Skin epidermis (tissue), 12 donors: Measurements from ENCODE around the gene TRPM5.

ENCODE experiments used
- H3K27ac ChIP-seq, 21 experiments: fragments of 200-600 bp; sonication (generic) in 11 of 21; one replicate each; pipeline ENCODE4 v1.5.0; 2020; ENCODE audit warnings: mild to moderate bottlenecking in 3 of 21, inconsistent platforms in 2 of 21, moderate library complexity in 2 of 21
- H3K4me3 ChIP-seq, 7 experiments: fragments of 200-600 bp; sonication (generic) in 2 of 7; one replicate each; pipeline ENCODE4 v1.5.0; 2020; ENCODE audit warnings: inconsistent platforms in 2 of 7, mild to moderate bottlenecking in 2 of 7, moderate library complexity in 1 of 7

Gene TRPM5

GRCh38 chr11:2425506-2425905 lies 18.8 kb downstream of the TRPM5 start:
- Histone ChIP-seq H3K4me3 (no peak overlapping the region), H3K27ac (no peak overlapping the region)

- Histone ChIP-seq H3K4me3 (no peak overlapping the region), H3K27ac (no peak overlapping the region)
Observed at GRCh38 chr11:2424811-2425495, 19.4 kb downstream of the TRPM5 start.

- H3K27ac ChIP-seq = no peak overlapping the region
- H3K4me3 ChIP-seq = no peak overlapping the region
Observed at GRCh38 chr11:2423157-2424025, 20.9 kb downstream of the TRPM5 start.

- H3K27ac ChIP-seq = no peak overlapping the region
- H3K4me3 ChIP-seq = no peak overlapping the region
Observed at GRCh38 chr11:2422461-2423156, 21.7 kb downstream of the TRPM5 start.

GRCh38 chr11:2421996-2422395 lies 22.3 kb downstream of the TRPM5 start:
- H3K4me3 ChIP-seq = no peak overlapping the region
- H3K27ac ChIP-seq = no peak overlapping the region

- Histone ChIP-seq H3K4me3 (no peak overlapping the region), H3K27ac (no peak overlapping the region)
Observed at GRCh38 chr11:2421226-2421994, 22.9 kb downstream of the TRPM5 start.

- no peak overlapping the region for H3K4me3 ChIP-seq
- peak overlapping the region in 1 of 21 experiments; percentile 21 for H3K27ac ChIP-seq
Observed at GRCh38 chr11:2420502-2421225, 23.6 kb downstream of the TRPM5 start.

GRCh38 chr11:2419638-2420501 lies 24.4 kb downstream of the TRPM5 start:
- Histone ChIP-seq H3K27ac (peak overlapping the region in 1 of 21 experiments; percentile 21), H3K4me3 (no peak overlapping the region)

- Histone ChIP-seq H3K4me3 (no peak overlapping the region), H3K27ac (no peak overlapping the region)
Observed at GRCh38 chr11:2418693-2419360, 25.5 kb downstream of the TRPM5 start.

- H3K27ac ChIP-seq = no peak overlapping the region
- H3K4me3 ChIP-seq = no peak overlapping the region
Observed at GRCh38 chr11:2417856-2418692, 26.2 kb downstream of the TRPM5 start.

- Histone ChIP-seq H3K4me3 (no peak overlapping the region), H3K27ac (no peak overlapping the region)
Observed at GRCh38 chr11:2416765-2417164, 27.5 kb downstream of the TRPM5 start.

- Histone ChIP-seq H3K4me3 (no peak overlapping the region), H3K27ac (no peak overlapping the region)
Observed at GRCh38 chr11:2415601-2416380, 28.5 kb downstream of the TRPM5 start.

- Histone ChIP-seq H3K27ac (no peak overlapping the region), H3K4me3 (no peak overlapping the region)
Observed at GRCh38 chr11:2415171-2415570, 29.1 kb downstream of the TRPM5 start.

GRCh38 chr11:2414616-2415015 lies 29.7 kb downstream of the TRPM5 start:
- Histone ChIP-seq H3K27ac (no peak overlapping the region), H3K4me3 (no peak overlapping the region)

- no peak overlapping the region for H3K4me3 ChIP-seq
- H3K27ac ChIP-seq = no peak overlapping the region
Observed at GRCh38 chr11:2413742-2414579, 30.4 kb downstream of the TRPM5 start.
